SK-N-SH (cell line): Measurements from ENCODE around the gene COL8A1. TPM values are rescaled to one million over a fixed set of nuclear protein-coding genes. Genes with fewer than 3 reads are reported as not detected.
A peak's percentile ranks its signal among the peaks of the same experiment; 100 is the strongest.

ENCODE experiments used
- CTCF ChIA-PET: fragments of 300-600, 350-600 bp; formaldehyde crosslinking; extraction: SDS; loops from one replicate; lab custom pipeline; 2021; lab: Yijun Ruan, JAX
- POLR2A ChIA-PET: fragments of 350-600 bp; sonication (Branson Sonifier 250); formaldehyde crosslinking; extraction: SDS; loops from one replicate; lab custom pipeline; 2020; ENCODE audit warnings: antibody characterized with exemption, inconsistent platforms; lab: Yijun Ruan, JAX
- DNase-seq: peaks from one replicate; pipeline ENCODE4 v3.0.0; 2012
- H2AFZ ChIP-seq: fragments of 200-600 bp; sonication (generic); 2 replicates; pipeline ENCODE4 v1.8.1; 2016; ENCODE audit warnings: antibody characterized with exemption, mild to moderate bottlenecking, low read depth
- H3F3A ChIP-seq: fragments of 200-600 bp; sonication (generic); replicated peaks from 2 replicates; pipeline ENCODE3; 2016; ENCODE audit warnings: antibody characterized with exemption, mild to moderate bottlenecking; ENCODE audit not compliant: insufficient read depth
- H3K27ac ChIP-seq, 2 experiments: fragments of 200-500 bp in 1 of 2; fragments of 200-600 bp in 1 of 2; sonication (Bioruptor generic) in 1 of 2; sonication (generic), shearing (Covaris generic) in 1 of 2; 2 replicates each; pipeline versions ENCODE4 v1.5.1 to v1.6.1; 2014 to 2016; ENCODE audit warnings: low read depth in 2 of 2, inconsistent platforms in 1 of 2, low read length in 1 of 2, mild to moderate bottlenecking in 1 of 2, mixed read lengths in 1 of 2
- H3K27me3 ChIP-seq: fragments of 200-600 bp; sonication (generic), shearing (Covaris generic); 2 replicates; pipeline ENCODE4 v1.6.1; 2016; ENCODE audit warnings: mixed run types; ENCODE audit not compliant: insufficient read depth
- H3K36me3 ChIP-seq, 2 experiments: fragments of 200-500 bp in 1 of 2; fragments of 200-600 bp in 1 of 2; sonication (Bioruptor generic) in 1 of 2; sonication (generic) in 1 of 2; replicated peaks in 1 of 2; 2 replicates each; pipeline versions ENCODE3 to v1.5.1; 2014 to 2016; ENCODE audit warnings: low read length in 1 of 2, mild to moderate bottlenecking in 1 of 2; ENCODE audit not compliant: insufficient read depth in 2 of 2, control insufficient read depth in 1 of 2
- H3K4me1 ChIP-seq, 2 experiments: fragments of 200-500 bp in 1 of 2; fragments of 200-600 bp in 1 of 2; sonication (Bioruptor generic) in 1 of 2; sonication (generic), shearing (Covaris generic) in 1 of 2; 2 replicates each; pipeline versions ENCODE4 v1.5.1 to v1.6.1; 2014 to 2016; ENCODE audit warnings: low read depth in 1 of 2, low read length in 1 of 2, mixed run types in 1 of 2; ENCODE audit not compliant: insufficient read depth in 2 of 2, control insufficient read depth in 1 of 2
- H3K4me2 ChIP-seq: fragments of 200-600 bp; sonication (generic), shearing (Covaris generic); 2 replicates; pipeline ENCODE4 v1.6.1; 2017; ENCODE audit warnings: mixed run types
- H3K4me3 ChIP-seq, 2 experiments: fragments of 200-500 bp in 1 of 2; fragments of 200-600 bp in 1 of 2; sonication (Bioruptor generic) in 1 of 2; sonication (generic), shearing (Covaris generic) in 1 of 2; 2 replicates each; pipeline versions ENCODE4 v1.5.1 to v1.8.1; 2014 to 2016; ENCODE audit warnings: low read depth in 2 of 2, inconsistent platforms in 1 of 2, low read length in 1 of 2, mild to moderate bottlenecking in 1 of 2, mixed read lengths in 1 of 2, moderate library complexity in 1 of 2
- H3K79me2 ChIP-seq: fragments of 200-600 bp; sonication (generic); 2 replicates; pipeline ENCODE4 v1.8.1; 2017; ENCODE audit warnings: mild to moderate bottlenecking; ENCODE audit not compliant: insufficient read depth
- H3K9ac ChIP-seq: fragments of 200-600 bp; sonication (generic); 2 replicates; pipeline ENCODE4 v1.6.1; 2017; ENCODE audit warnings: mixed run types
- H3K9me2 ChIP-seq: fragments of 200-600 bp; sonication (generic); 2 replicates; pipeline ENCODE4 v1.6.1; 2017; ENCODE audit warnings: mixed run types
- H3K9me3 ChIP-seq: fragments of 200-600 bp; sonication (generic); 2 replicates; pipeline ENCODE4 v1.6.1; 2017; ENCODE audit warnings: mixed run types, mild to moderate bottlenecking, moderate library complexity
- H4K20me1 ChIP-seq: fragments of 200-600 bp; sonication (generic); 2 replicates; pipeline ENCODE4 v1.6.1; 2017; ENCODE audit warnings: mild to moderate bottlenecking, mixed run types; ENCODE audit not compliant: insufficient read depth
- CHD2 ChIP-seq: fragments of 150-350 bp; IDR thresholded peaks from 2 replicates; pipeline ENCODE4 v1.6.1; 2018; ENCODE audit warnings: low read length; ENCODE audit not compliant: partially characterized antibody
- ELF1 ChIP-seq: IDR thresholded peaks from 2 replicates; pipeline ENCODE4 v1.4.0; 2012
- EP300 ChIP-seq, 2 experiments: IDR thresholded peaks; 2 replicates each; pipeline versions ENCODE4 v1.4.0 to v1.6.1; 2012; ENCODE audit warnings: borderline replicate concordance in 1 of 2, low read depth in 1 of 2, low read length in 1 of 2
- EZH2phosphoT487 ChIP-seq: fragments of 200-600 bp; sonication (generic); IDR thresholded peaks from 2 replicates; pipeline ENCODE4 v1.6.1; 2017; ENCODE audit warnings: low read depth, mixed run types, mild to moderate bottlenecking, antibody characterized with exemption, moderate library complexity, borderline replicate concordance
- FOXM1 ChIP-seq: IDR thresholded peaks from 2 replicates; pipeline ENCODE4 v1.4.0; 2012; ENCODE audit warnings: low read depth, mild to moderate bottlenecking
- RAD21 ChIP-seq: IDR thresholded peaks from 2 replicates; pipeline ENCODE4 v1.6.1; 2012; ENCODE audit warnings: mild to moderate bottlenecking, low read length
- SMC3 ChIP-seq: IDR thresholded peaks from 2 replicates; pipeline ENCODE4 v1.6.1; 2012; ENCODE audit warnings: low read depth, low read length, improper control_type of control experiment
- WGBS: methylation state at CpG from one replicate; pipeline ENCODE4 v1.1.6; 2017; ENCODE audit warnings: low lambda C conversion rate; 5-methylcytosine and 5-hydroxymethylcytosine counted together
- polyA plus RNA-seq, 3 experiments: library from polyadenylated mRNA; depleted of rRNA; stranded (reverse); fragments of >200 nt; gene quantifications; 2 replicates each; pipeline ENCODE4 v1.2.3, GENCODE V29; 2012
- TF ChIP-seq, protein P1 (sequence below): IDR thresholded peaks from 2 replicates; pipeline ENCODE4 v1.6.1; 2012; ENCODE audit warnings: mild to moderate bottlenecking, low read depth, low read length, moderate library complexity
- TF ChIP-seq, protein P2 (sequence below): IDR thresholded peaks from 2 replicates; pipeline ENCODE4; 2012
- TF ChIP-seq, protein P3 (sequence below): IDR thresholded peaks from 2 replicates; pipeline ENCODE4 v1.4.0; 2012; ENCODE audit warnings: low read depth, borderline replicate concordance

The COL8A1 gene
- polyA plus RNA-seq, 1 of the 3 experiments (the other 2 are of a cell fraction) = 4.0 TPM

DNA sequence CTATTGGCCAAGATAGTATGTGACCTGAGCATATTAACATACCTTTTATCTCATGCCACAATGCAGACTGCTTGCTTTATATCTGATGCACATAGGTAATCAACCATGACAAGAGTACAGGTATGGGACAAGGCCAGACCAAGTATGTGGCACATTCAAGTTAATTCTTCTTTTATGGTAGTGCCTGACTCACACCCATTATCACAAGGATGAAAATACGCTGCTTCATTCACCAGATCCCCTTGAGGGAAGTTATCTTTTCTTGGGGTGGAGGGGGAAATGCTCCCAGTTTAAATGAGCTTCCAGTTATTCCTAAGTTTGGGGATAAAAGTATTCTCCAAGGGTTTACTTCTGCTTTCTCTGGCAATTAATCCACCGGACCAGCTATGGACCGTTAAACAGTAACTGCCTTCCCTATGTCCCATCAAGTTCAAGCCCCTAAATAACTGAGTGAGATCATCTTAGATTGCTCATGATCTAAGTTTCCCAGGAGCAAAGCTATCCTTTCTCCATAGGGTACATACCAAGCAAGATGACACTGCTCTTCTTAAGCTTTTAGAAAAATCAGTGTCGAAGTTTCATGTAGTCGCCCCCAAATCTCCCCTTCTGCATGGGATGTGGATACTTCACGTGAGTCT is 1.9 kb downstream of the COL8A1 start:
- H3K79me2 ChIP-seq = no peaks in the 10 kb centered on the region
- no peak overlapping the region for H3K9ac ChIP-seq
- H3K4me1 ChIP-seq = no peaks in the 10 kb centered on the region; a peak in 2 of 4 replicates
- 11% methylated on average over 6 of the region's 6 CpGs for WGBS
- POLR2A ChIA-PET = no interaction called here
- H2AFZ ChIP-seq = no peak overlapping the region
- peak overlapping the region in 1 of 2 experiments; percentile 25; a peak in 1 of 4 replicates for H3K4me3 ChIP-seq
- H3F3A ChIP-seq = peaks cover 22% of the 10 kb centered on the region
- peaks cover 31% of the 10 kb centered on the region; the same call in 1 of the 2 replicates for H3K27me3 ChIP-seq
- H4K20me1 ChIP-seq = no peaks in the 10 kb centered on the region
- CTCF ChIA-PET = interaction anchor here (0.5 to 1.7 kb wide), 4 partner anchors 47 to 149 kb away, joined by 3 to 7 read pairs (median 4); no protein-coding TSS in a partner anchor
- TF ChIP-seq SMC3 (no peak), ELF1 (no peak), EZH2phosphoT487 (no peak), EP300 (IDR thresholded peaks at IDR 0.05; ENCODE audit: borderline replicate concordance in 1 of 2, low read depth in 1 of 2, low read length in 1 of 2) (no peak), CHD2 (no peak)
- TF ChIP-seq, protein P1, sequence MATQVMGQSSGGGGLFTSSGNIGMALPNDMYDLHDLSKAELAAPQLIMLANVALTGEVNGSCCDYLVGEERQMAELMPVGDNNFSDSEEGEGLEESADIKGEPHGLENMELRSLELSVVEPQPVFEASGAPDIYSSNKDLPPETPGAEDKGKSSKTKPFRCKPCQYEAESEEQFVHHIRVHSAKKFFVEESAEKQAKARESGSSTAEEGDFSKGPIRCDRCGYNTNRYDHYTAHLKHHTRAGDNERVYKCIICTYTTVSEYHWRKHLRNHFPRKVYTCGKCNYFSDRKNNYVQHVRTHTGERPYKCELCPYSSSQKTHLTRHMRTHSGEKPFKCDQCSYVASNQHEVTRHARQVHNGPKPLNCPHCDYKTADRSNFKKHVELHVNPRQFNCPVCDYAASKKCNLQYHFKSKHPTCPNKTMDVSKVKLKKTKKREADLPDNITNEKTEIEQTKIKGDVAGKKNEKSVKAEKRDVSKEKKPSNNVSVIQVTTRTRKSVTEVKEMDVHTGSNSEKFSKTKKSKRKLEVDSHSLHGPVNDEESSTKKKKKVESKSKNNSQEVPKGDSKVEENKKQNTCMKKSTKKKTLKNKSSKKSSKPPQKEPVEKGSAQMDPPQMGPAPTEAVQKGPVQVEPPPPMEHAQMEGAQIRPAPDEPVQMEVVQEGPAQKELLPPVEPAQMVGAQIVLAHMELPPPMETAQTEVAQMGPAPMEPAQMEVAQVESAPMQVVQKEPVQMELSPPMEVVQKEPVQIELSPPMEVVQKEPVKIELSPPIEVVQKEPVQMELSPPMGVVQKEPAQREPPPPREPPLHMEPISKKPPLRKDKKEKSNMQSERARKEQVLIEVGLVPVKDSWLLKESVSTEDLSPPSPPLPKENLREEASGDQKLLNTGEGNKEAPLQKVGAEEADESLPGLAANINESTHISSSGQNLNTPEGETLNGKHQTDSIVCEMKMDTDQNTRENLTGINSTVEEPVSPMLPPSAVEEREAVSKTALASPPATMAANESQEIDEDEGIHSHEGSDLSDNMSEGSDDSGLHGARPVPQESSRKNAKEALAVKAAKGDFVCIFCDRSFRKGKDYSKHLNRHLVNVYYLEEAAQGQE = no peak
- TF ChIP-seq, protein P2, sequence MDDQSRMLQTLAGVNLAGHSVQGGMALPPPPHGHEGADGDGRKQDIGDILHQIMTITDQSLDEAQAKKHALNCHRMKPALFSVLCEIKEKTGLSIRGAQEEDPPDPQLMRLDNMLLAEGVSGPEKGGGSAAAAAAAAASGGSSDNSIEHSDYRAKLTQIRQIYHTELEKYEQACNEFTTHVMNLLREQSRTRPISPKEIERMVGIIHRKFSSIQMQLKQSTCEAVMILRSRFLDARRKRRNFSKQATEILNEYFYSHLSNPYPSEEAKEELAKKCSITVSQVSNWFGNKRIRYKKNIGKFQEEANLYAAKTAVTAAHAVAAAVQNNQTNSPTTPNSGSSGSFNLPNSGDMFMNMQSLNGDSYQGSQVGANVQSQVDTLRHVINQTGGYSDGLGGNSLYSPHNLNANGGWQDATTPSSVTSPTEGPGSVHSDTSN = no peak
- TF ChIP-seq, protein P3, sequence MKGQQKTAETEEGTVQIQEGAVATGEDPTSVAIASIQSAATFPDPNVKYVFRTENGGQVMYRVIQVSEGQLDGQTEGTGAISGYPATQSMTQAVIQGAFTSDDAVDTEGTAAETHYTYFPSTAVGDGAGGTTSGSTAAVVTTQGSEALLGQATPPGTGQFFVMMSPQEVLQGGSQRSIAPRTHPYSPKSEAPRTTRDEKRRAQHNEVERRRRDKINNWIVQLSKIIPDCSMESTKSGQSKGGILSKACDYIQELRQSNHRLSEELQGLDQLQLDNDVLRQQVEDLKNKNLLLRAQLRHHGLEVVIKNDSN = no peak
- TF ChIP-seq, all 33 proteins: peak for 0
- H3K27ac ChIP-seq = peak overlapping the region in 1 of 2 experiments; percentile 22; a peak in 1 of 4 replicates
- H3K4me2 ChIP-seq = no peak overlapping the region
- H3K9me3 ChIP-seq = no peaks in the 10 kb centered on the region
- DNase-seq = no peak
- H3K9me2 ChIP-seq = no peaks in the 10 kb centered on the region
- no peaks in the 10 kb centered on the region for H3K36me3 ChIP-seq

- H3K4me2 ChIP-seq = no peak overlapping the region
- POLR2A ChIA-PET = no interaction called here
- no peak for DNase-seq
- no peak for TF ChIP-seq RAD21
- no peak for TF ChIP-seq CHD2
- TF ChIP-seq FOXM1 = no peak
- no peak for TF ChIP-seq EP300 (IDR thresholded peaks at IDR 0.05; ENCODE audit: borderline replicate concordance in 1 of 2, low read depth in 1 of 2, low read length in 1 of 2)
- H3F3A ChIP-seq = peaks cover 16% of the 10 kb centered on the region
- no peaks in the 10 kb centered on the region for H4K20me1 ChIP-seq
- no peak overlapping the region for H2AFZ ChIP-seq
- H3K9me2 ChIP-seq = no peaks in the 10 kb centered on the region
- H3K9ac ChIP-seq = no peak overlapping the region
- peaks cover 31% of the 10 kb centered on the region; the same call in 1 of the 2 replicates for H3K27me3 ChIP-seq
- CTCF ChIA-PET = interaction anchor here (1.2 to 1.7 kb wide), 2 partner anchors 46 to 112 kb away, joined by 4 to 7 read pairs; no protein-coding TSS in a partner anchor
- H3K4me1 ChIP-seq = no peaks in the 10 kb centered on the region; a peak in 2 of 4 replicates
- no peaks in the 10 kb centered on the region for H3K79me2 ChIP-seq
- 1% methylated on average over 2 of the region's 2 CpGs for WGBS
- H3K4me3 ChIP-seq = no peak overlapping the region
- no peaks in the 10 kb centered on the region for H3K9me3 ChIP-seq
- peak overlapping the region in 1 of 2 experiments; percentile 39; a peak in 1 of 4 replicates for H3K27ac ChIP-seq
- no peaks in the 10 kb centered on the region for H3K36me3 ChIP-seq
These were observed 3.1 kb downstream of the COL8A1 start for GRCh38 chr3:99641480-99641879.
